Nephron (organoid): ENCODE measurements around the gene INSL3.

Experiments
- H3K27ac Mint-ChIP-seq, 3 experiments: 2 replicates each; pipeline ENCODE4 v1.8.0; 2020; ENCODE audit warnings: mixed read lengths in 3 of 3, mild to moderate bottlenecking in 2 of 3, moderate library complexity in 1 of 3
- H3K27me3 Mint-ChIP-seq: 2 replicates; pipeline ENCODE4 v1.8.0; 2021; ENCODE audit warnings: low read depth, mild to moderate bottlenecking, moderate library complexity, mixed read lengths
- H3K36me3 Mint-ChIP-seq: 2 replicates; pipeline ENCODE4 v1.8.0; 2020; ENCODE audit warnings: low read depth, mixed read lengths
- H3K4me1 Mint-ChIP-seq: 2 replicates; pipeline ENCODE4 v1.8.0; 2020; ENCODE audit warnings: mixed read lengths
- H3K4me3 Mint-ChIP-seq, 3 experiments: 2 replicates each; pipeline ENCODE4 v1.8.0; 2020; ENCODE audit warnings: mild to moderate bottlenecking in 3 of 3, mixed read lengths in 3 of 3, moderate library complexity in 2 of 3
- H3K9me3 Mint-ChIP-seq: 2 replicates; pipeline ENCODE4 v1.8.0; 2020; ENCODE audit warnings: mixed read lengths
- TF ChIP-seq, protein P1 (sequence below), 3 experiments: fragments of 200-600 bp; sonication (generic); IDR thresholded peaks; one replicate each; pipeline ENCODE4 v1.5.0; 2021; ENCODE audit warnings: antibody characterized with exemption in 3 of 3; ENCODE audit not compliant: unreplicated experiment in 3 of 3

The INSL3 gene

DNA sequence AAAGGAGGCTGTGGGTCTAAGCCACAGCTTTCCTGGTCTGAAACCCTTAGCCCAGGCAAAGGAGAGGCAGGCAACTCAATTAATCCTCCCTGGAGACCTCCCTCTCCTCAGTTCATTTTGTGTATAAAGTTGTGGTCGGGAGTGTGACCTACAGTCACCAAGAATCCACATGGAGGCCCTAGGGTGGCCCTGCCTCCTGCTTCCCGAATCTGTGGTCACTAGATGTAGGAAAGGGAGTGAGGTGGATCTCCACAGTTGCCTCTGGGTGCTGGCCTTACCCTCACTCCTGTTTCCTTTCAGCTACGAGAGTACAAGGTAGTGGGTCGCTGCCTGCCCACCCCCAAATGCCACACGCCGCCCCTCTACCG lies 39.7 kb upstream of the INSL3 start:
- TF ChIP-seq, protein P1, sequence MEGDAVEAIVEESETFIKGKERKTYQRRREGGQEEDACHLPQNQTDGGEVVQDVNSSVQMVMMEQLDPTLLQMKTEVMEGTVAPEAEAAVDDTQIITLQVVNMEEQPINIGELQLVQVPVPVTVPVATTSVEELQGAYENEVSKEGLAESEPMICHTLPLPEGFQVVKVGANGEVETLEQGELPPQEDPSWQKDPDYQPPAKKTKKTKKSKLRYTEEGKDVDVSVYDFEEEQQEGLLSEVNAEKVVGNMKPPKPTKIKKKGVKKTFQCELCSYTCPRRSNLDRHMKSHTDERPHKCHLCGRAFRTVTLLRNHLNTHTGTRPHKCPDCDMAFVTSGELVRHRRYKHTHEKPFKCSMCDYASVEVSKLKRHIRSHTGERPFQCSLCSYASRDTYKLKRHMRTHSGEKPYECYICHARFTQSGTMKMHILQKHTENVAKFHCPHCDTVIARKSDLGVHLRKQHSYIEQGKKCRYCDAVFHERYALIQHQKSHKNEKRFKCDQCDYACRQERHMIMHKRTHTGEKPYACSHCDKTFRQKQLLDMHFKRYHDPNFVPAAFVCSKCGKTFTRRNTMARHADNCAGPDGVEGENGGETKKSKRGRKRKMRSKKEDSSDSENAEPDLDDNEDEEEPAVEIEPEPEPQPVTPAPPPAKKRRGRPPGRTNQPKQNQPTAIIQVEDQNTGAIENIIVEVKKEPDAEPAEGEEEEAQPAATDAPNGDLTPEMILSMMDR (IDR thresholded peaks at IDR 0.05; ENCODE audit: unreplicated experiment in 3 of 3): no peak
- peaks cover 42% of the 10 kb centered on the region for H3K36me3 Mint-ChIP-seq
- no peaks in the 10 kb centered on the region for H3K27me3 Mint-ChIP-seq
- no peaks in the 10 kb centered on the region for H3K9me3 Mint-ChIP-seq
- H3K4me3 Mint-ChIP-seq: peak overlapping the region; percentile 94 to 100 (median 95)
- peak overlapping the region in 2 of 3 experiments; percentile 53 to 95 for H3K27ac Mint-ChIP-seq
- H3K4me1 Mint-ChIP-seq: peaks cover 16% of the 10 kb centered on the region

DNA sequence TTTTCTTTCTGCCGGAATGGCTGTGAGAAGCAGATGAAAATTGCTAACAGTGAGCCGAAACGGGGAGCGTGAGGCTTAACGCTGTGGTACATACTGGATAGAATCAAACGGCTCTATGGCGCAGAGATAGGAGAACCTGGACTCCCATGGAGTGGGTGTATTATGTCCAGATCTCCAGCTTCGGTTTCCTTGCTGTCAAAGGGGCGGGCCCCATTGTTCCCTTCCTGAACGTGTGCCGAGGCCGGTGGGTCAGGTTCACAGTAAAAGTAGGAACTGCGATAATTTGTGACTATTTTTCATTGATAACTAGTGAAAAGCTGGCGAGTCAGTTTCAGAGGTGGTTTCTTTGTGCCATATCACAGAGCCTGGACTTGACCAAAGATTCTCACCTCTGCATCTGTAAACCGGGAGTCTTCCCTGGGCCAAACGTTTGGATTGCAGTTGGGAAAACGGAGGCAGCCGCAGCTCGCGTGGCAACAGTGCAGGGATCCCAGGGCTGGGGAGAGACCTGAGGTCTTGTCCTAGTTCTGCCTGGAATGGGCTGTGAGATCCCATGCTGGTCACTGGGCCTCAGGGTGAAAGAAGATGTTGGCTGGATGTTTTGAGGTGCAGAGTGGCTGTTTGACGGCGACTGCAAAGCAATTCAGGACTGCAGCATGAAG lies 39.1 kb upstream of the INSL3 start:
- Mint-ChIP-seq H3K27me3 (peaks cover 4% of the 10 kb centered on the region), H3K4me1 (peaks cover 16% of the 10 kb centered on the region), H3K36me3 (peaks cover 38% of the 10 kb centered on the region), H3K27ac (peak overlapping the region; percentile 82 to 95 (median 90)), H3K9me3 (no peaks in the 10 kb centered on the region), H3K4me3 (peak overlapping the region; percentile 94 to 100 (median 95))
- TF ChIP-seq, protein P1 (IDR thresholded peaks at IDR 0.05; ENCODE audit: unreplicated experiment in 3 of 3): no peak

DNA sequence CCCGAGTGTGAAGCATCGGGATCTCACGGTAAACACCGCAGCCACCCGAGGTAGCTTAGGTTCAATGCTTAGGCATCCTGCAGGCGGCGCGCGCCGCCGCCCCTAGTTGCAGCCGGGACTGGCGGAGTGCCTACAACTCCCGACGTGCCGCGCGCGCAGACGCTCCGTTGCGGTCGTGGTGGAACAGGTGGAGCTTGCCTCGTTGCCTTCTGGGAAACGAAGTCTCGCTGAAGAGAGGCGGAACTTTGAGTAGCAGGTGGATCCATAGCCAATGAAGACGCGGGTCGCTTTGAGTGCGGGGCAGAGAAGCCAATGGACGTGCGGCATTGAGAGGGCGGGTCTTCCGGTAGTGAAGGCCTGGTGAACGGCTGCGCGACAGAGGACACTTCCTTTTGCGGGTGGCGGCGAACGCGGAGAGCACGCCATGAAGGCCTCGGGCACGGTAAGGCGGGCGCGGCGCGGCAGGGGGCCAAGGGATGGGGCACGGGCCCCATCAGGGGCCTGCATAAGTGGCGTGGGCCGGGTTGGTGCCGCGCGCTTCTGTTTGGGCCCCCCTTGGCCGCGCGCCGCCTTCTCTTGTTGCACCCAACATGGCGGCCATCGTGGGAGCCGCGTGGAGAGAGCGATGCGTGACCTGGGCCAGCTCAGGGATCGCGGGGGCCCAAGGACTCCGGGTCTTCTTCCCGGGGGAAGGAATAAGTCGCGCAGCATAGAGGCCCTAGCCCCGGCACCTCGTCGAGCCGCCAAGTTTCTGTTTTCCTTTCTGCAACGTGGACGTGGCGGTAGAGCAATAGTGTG lies 38.4 kb upstream of the INSL3 start, which contains the start of gene RPL18A:
Gene RPL18A, plus strand, starts transcription at position 378 of the 798 bp plus-strand sequence. Its CDS starts 47 bp downstream, at position 425.
- peaks cover 16% of the 10 kb centered on the region for H3K4me1 Mint-ChIP-seq
- H3K36me3 Mint-ChIP-seq: peaks cover 32% of the 10 kb centered on the region
- peak within 1 kb of the TSS; percentile 82 to 95 (median 90) for H3K27ac Mint-ChIP-seq
- TF ChIP-seq, protein P1 (IDR thresholded peaks at IDR 0.05; ENCODE audit: unreplicated experiment in 3 of 3): peak; percentile 75 to 78 (median 75)
- no peaks in the 10 kb centered on the region for H3K9me3 Mint-ChIP-seq
- H3K4me3 Mint-ChIP-seq: peak within 1 kb of the TSS; percentile 94 to 100 (median 95)
- peaks cover 7% of the 10 kb centered on the region for H3K27me3 Mint-ChIP-seq

DNA sequence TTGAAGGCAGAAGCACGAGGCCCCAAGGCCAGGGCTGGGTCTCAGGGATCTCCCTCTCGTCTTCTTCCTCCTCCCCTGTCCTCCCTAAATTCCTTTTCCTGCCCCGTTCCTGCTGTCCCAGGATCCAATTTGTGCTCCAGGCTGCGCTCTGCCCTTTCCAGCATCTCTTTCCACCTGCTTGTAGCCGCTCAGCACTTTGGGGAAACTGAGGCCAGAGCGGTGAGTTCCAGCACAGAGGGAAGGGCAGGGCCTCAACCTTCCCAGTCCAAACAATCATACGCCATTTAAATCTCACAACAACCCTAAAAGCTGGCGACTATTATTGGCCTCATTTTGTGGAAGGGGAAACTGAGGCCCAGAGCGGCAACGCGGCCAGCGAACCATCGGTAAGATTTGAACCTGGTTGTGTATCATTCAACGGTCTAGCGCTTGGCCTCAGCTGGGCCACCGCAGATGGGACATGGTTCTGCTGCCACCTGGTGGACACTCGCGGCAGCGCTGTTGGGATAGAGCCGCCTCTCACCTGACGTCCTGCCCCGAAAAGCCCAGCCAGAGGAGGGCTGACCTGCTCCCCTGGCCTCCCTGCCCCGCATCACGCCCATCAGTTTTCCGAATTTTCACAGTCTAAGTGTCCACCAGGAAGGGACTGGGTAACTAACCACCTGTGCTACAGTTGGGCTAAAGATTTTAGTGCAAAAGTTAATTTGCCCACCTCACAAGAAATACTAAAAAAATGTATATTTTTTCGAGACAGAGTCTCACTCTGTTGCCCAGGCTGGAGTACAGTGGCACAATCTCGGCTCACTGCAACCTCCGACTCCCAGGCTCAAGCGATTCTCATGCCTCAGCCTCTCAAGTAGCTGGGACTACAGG lies 34.2 kb upstream of the INSL3 start:
- TF ChIP-seq, protein P1 (IDR thresholded peaks at IDR 0.05; ENCODE audit: unreplicated experiment in 3 of 3): peak; percentile 92 to 98 (median 95)
- no peak overlapping the region for H3K4me3 Mint-ChIP-seq

DNA sequence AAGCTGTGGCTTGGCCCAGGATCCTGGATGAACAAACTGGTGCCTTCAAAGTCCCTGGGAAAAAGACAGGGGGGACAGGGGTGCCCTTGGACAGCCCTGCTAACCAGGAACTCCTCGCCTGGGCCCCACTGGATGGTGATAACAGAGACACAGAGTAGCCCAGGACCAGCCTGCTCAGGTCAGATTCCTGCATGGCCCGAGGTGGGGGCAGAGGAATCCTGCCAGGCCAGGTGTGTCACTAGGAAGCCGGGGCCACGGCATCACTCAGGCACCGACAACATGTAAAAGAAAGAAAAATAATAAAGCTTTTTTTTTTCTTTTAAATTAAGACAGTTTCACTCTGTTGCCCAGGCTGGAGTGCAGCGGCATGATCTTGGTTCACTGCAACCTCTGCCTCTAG lies 32.7 kb upstream of the INSL3 start:
- Mint-ChIP-seq H3K27me3 (peaks cover 13% of the 10 kb centered on the region), H3K9me3 (peaks cover 2% of the 10 kb centered on the region), H3K4me1 (no peaks in the 10 kb centered on the region), H3K27ac (no peak overlapping the region), H3K4me3 (no peak overlapping the region), H3K36me3 (no peaks in the 10 kb centered on the region)
- TF ChIP-seq, protein P1 (IDR thresholded peaks at IDR 0.05; ENCODE audit: unreplicated experiment in 3 of 3): no peak

More for the DNA sequence above, 34.2 kb upstream of the INSL3 start:
- Mint-ChIP-seq H3K36me3 (peaks cover 4% of the 10 kb centered on the region), H3K27me3 (peaks cover 13% of the 10 kb centered on the region), H3K9me3 (peaks cover 2% of the 10 kb centered on the region), H3K27ac (no peak overlapping the region), H3K4me1 (peaks cover 7% of the 10 kb centered on the region)
